ENCODE results near the gene POLR3E.

POLR3E gene

DNA sequence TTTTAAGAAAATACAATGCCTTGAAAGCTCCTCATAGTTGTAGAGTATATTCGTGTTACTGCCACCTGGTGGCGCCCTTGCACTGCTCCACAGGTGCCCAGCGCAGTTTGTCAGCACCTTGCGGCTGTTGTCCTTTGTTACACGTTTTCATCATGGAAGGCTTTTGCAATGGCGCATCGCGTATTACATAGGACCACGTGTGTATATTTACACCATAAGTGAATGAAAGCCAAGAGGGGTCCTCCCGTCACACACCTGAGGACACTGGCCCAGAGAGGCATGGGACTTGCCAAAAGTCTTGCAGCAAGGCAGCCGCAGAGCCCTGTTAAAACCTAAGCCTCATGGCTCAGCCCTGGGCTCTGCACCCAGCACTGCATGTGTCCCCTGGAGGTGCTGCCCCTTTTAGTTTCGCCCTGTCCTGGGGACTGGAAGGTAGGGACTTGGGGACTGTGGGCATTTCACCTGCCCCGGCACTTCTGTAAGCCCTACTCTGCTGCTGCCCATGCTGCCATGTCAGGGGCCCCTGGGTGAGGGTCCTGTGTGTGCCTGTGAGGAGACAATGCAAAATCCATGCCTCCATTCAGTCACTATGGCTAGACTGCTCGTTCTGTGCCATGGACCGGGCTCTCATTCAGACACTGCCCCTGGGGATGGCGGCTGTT is 24.3 kb downstream of the POLR3E start:
- TF ChIP-seq POU2F2 (IDR thresholded peaks at IDR 0.05; ENCODE audit: low read depth, low read length) (no peak), SPI1 (IDR thresholded peaks at IDR 0.05; ENCODE audit: low read depth, low read length) (no peak), PAX5 (IDR thresholded peaks at IDR 0.05; ENCODE audit: insufficient read depth, low read length, severe bottlenecking) (no peak), POLR2A (IDR thresholded peaks at IDR 0.05; ENCODE audit: low read depth, low read length) (no peak), TAF1 (IDR thresholded peaks at IDR 0.05; ENCODE audit: low read depth, low read length) (no peak)
- FAIRE-seq (peak; percentile 94), DNase-seq (ENCODE audit: insufficient read length, low spot score) (peak; percentile 71)

DNA sequence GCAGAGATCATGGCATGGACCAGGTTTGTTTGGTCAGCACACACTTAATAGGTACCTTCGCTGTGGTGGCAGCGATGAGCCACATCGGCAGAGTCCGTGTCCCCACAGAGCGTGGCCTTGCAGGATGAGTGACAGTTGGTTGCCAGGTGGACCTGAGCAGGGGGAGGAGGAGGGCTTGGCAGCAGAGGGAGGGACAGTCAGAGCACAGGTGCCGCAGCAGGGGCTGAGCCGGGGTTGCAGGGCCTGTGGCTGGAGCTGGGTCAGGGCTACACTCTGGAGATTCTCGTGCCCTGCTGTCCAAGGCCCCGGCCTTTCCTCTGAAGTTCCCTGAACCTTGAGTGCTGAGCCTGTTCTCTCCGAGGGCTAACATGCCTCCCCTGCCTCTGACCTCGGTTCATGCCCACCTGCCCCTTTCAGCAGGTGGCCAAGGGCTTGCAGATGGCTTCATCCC is 24.8 kb downstream of the POLR3E start:
- no peak for FAIRE-seq
- TF ChIP-seq POLR2AphosphoS5 (IDR thresholded peaks at IDR 0.05; ENCODE audit: low read depth, low read length) (no peak), PAX5 (IDR thresholded peaks at IDR 0.05; ENCODE audit: insufficient read depth, low read length, severe bottlenecking) (no peak), TAF1 (IDR thresholded peaks at IDR 0.05; ENCODE audit: low read depth, low read length) (no peak), POLR2A (IDR thresholded peaks at IDR 0.05; ENCODE audit: low read depth, low read length) (no peak), SPI1 (IDR thresholded peaks at IDR 0.05; ENCODE audit: low read depth, low read length) (no peak), POU2F2 (IDR thresholded peaks at IDR 0.05; ENCODE audit: low read depth, low read length) (no peak)
- no peak for DNase-seq (ENCODE audit: insufficient read length, low spot score)

DNA sequence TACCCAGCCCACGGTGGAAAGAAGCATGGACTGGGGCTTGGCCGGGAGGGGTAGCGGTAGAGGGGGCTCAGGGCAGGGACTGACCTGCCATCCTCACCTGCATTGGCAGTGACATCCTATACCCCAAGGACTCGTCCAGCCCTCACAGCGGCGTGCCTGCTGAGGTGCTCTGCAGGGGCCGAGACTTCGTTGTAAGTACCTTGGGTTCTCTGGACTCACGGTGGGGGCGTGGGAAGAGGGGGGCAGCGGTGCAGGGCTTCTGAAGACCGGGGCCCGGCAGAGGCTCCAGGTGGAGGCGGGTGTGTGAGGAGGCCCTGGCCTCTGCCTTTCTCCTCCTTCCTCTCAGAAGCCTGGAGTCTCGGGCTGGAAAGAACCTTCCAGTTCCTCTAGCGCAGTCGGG is 25.5 kb downstream of the POLR3E start:
- TF ChIP-seq SPI1 (IDR thresholded peaks at IDR 0.05; ENCODE audit: low read depth, low read length) (no peak), POLR2A (IDR thresholded peaks at IDR 0.05; ENCODE audit: low read depth, low read length) (no peak), POU2F2 (IDR thresholded peaks at IDR 0.05; ENCODE audit: low read depth, low read length) (no peak), TAF1 (IDR thresholded peaks at IDR 0.05; ENCODE audit: low read depth, low read length) (no peak)
- no peak for FAIRE-seq

DNA sequence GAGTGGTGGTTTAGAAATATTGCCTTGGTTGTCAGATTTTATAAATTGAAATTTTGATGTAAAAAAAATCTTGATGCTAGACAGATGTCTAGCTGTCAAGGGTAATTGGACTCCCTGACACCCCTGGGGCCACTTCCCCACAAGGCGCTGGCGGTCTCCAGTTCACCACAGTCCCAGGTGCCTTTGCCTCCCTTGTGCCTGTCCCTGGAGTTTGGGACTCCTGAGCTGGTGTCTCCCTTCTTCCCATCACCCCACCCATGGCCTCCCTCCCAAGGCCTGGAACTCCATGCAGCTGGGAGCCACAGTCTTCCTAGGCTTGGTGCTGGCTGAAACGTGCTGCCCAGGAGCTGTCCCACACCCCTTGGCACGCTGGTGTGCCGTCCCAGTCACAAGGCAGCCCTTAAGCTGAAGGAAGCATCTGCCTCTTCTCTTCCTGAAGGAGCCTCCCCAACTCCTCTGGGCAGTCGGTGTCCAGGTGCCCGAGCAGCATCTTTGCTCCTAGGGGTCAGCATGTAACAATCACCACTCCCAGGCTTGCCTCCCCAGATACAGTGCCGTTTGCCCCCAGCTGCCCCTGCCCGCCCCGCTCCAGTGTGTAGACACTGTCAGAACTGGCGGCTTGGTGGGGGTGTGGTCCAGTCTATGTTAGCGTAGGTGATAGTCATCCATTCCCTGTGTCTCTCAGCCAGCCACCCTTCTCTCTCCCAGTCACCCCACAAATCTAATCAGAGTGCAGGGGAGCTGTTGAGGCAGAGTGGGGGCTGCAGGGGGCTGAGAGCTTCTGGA is 26.2 kb downstream of the POLR3E start:
- DNase-seq (ENCODE audit: insufficient read length, low spot score) (no peak), FAIRE-seq (no peak)
- TF ChIP-seq POU2F2 (IDR thresholded peaks at IDR 0.05; ENCODE audit: low read depth, low read length): no peak
- TF ChIP-seq PAX5 (IDR thresholded peaks at IDR 0.05; ENCODE audit: insufficient read depth, low read length, severe bottlenecking): no peak

More for the DNA sequence above, 25.5 kb downstream of the POLR3E start:
- DNase-seq (ENCODE audit: insufficient read length, low spot score): no peak

DNA sequence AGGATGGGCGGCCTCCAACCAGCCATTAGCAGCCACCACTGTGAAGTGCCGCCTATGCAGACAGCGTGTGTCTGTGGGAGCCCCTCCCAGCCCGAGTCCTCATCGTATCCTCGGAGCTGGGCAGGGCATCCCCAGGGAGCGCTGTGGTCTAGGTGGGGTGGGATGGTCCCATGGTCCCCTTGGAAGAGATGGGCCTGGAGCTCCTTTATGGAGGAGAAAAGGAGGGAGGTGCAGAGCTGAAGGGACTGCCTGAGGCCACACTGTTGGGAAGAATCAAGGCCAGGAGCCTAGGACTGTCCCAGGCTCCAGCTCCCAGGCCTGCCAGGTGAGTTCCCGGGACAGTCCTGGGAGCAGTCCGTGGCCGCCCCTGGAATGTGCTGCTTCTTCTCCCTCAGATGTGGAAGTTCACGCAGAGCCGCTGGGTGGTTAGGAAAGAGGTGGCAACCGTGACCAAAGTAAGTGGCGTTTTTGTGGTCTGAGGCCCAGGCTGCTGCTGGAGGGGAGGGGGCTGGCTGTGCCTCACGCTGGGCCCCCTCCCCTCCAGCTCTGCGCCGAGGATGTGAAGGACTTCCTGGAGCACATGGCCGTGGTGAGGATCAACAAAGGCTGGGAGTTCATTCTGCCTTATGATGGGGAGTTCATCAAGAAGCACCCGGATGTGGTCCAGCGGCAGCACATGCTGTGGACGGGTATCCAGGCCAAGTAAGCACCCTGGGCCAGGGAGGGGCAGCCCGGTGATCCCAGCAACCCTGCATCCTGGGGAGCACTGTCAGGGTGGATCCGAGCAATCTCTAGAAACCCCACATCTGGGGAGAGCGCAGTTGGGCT is 27.0 kb downstream of the POLR3E start:
- FAIRE-seq: no peak
- no peak for DNase-seq (ENCODE audit: insufficient read length, low spot score)

DNA sequence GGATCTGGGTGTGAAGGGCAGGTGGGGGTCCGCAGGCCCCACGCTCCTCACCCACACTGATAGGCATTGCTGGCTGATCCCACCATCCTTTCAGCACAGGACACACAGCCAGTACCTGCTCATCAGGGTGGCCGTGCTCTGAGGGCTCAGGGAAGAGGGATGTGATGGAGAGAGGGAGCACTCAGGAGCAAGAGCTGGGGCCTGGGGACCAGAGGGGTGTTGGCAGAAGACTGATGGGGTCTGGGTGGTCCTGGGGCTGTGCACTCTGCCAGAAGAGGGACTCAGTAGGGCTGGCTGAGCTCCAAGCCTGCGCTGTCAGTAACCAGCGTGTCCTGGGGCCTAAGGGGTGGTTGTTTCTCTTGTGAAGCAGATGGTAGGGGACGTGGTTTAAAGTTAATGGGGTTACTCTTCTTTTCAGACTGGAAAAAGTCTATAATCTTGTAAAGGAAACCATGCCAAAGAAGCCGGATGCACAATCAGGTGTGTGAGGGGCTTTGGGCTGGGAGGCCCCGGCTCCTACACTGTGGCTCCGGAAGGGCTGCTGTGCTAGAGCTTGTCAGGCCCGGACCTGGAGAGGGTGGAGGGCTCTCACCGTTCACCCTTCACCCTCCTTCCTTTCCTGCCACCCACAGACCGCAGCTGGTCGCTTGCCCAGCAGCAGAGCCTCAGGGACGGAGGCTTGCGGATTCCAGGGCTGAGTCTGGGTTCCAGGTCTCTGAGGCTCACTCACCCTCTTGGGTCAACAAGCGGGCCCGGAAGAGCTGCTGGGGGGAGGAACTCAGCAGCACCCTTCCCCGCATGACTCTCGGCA is 27.8 kb downstream of the POLR3E start:
- no peak for DNase-seq (ENCODE audit: insufficient read length, low spot score)
- FAIRE-seq: no peak
- no peak for TF ChIP-seq POLR2AphosphoS5 (IDR thresholded peaks at IDR 0.05; ENCODE audit: low read depth, low read length)
- no peak for TF ChIP-seq PAX5 (IDR thresholded peaks at IDR 0.05; ENCODE audit: insufficient read depth, low read length, severe bottlenecking)
- no peak for TF ChIP-seq POLR2A (IDR thresholded peaks at IDR 0.05; ENCODE audit: low read depth, low read length)
- no peak for TF ChIP-seq POU2F2 (IDR thresholded peaks at IDR 0.05; ENCODE audit: low read depth, low read length)
- TF ChIP-seq TAF1 (IDR thresholded peaks at IDR 0.05; ENCODE audit: low read depth, low read length): no peak
- TF ChIP-seq SPI1 (IDR thresholded peaks at IDR 0.05; ENCODE audit: low read depth, low read length): no peak

More for the DNA sequence above, 27.0 kb downstream of the POLR3E start:
- no peak for TF ChIP-seq SPI1 (IDR thresholded peaks at IDR 0.05; ENCODE audit: low read depth, low read length)
- TF ChIP-seq POLR2AphosphoS5 (IDR thresholded peaks at IDR 0.05; ENCODE audit: low read depth, low read length): no peak
- TF ChIP-seq POLR2A (IDR thresholded peaks at IDR 0.05; ENCODE audit: low read depth, low read length): no peak
- no peak for TF ChIP-seq PAX5 (IDR thresholded peaks at IDR 0.05; ENCODE audit: insufficient read depth, low read length, severe bottlenecking)
- TF ChIP-seq POU2F2 (IDR thresholded peaks at IDR 0.05; ENCODE audit: low read depth, low read length): no peak
- no peak for TF ChIP-seq TAF1 (IDR thresholded peaks at IDR 0.05; ENCODE audit: low read depth, low read length)

DNA sequence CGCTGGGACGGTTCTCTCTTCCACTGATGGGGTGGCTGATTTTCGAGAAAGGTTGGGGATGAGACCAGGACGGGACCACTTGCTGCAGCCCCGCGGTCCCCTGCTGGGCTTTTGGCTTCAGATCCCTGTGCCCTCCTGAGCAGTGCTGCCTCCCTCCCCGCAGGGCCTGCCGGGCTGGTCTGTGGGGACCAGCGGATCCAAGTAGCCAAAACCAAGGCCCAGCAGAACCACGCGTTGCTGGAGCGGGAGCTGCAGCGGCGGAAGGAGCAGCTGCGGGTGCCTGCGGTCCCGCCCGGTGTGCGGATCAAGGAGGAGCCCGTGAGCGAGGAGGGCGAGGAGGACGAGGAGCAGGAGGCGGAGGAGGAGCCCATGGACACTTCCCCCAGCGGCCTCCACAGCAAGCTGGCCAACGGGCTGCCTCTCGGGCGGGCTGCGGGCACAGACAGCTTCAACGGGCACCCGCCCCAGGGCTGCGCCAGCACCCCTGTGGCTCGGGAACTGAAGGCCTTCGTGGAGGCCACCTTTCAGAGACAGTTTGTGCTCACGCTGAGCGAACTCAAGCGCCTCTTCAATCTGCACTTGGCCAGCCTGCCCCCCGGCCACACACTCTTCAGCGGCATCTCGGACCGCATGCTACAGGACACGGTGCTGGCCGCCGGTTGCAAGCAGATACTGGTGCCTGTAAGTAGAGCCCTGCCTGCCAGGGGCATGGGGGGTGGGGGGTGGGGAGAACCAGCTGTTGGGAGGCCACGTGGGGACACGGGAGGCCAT is 28.6 kb downstream of the POLR3E start:
- no peak for DNase-seq (ENCODE audit: insufficient read length, low spot score)
- no peak for FAIRE-seq
- TF ChIP-seq POLR2AphosphoS5 (IDR thresholded peaks at IDR 0.05; ENCODE audit: low read depth, low read length): no peak
- no peak for TF ChIP-seq POLR2A (IDR thresholded peaks at IDR 0.05; ENCODE audit: low read depth, low read length)
- TF ChIP-seq PAX5 (IDR thresholded peaks at IDR 0.05; ENCODE audit: insufficient read depth, low read length, severe bottlenecking): no peak
- TF ChIP-seq TAF1 (IDR thresholded peaks at IDR 0.05; ENCODE audit: low read depth, low read length): no peak
- no peak for TF ChIP-seq SPI1 (IDR thresholded peaks at IDR 0.05; ENCODE audit: low read depth, low read length)
- TF ChIP-seq POU2F2 (IDR thresholded peaks at IDR 0.05; ENCODE audit: low read depth, low read length): no peak

DNA sequence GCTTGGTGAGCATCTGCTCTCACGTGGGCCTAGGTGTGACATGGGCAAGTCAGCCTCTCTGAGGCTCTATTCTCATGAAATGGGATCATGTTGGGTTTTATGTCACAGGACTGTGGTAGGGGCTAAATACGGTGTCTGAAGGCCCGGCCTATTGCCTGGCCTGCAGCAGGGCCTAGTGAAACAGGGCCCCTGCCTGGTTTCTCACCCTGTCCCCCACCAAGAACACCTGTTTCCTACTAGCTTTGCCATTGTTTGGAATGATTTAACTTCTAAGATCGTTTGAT is 29.1 kb downstream of the POLR3E start:
- FAIRE-seq (no peak), DNase-seq (ENCODE audit: insufficient read length, low spot score) (no peak)
- TF ChIP-seq TAF1 (IDR thresholded peaks at IDR 0.05; ENCODE audit: low read depth, low read length) (no peak), POU2F2 (IDR thresholded peaks at IDR 0.05; ENCODE audit: low read depth, low read length) (no peak), POLR2AphosphoS5 (IDR thresholded peaks at IDR 0.05; ENCODE audit: low read depth, low read length) (no peak), POLR2A (IDR thresholded peaks at IDR 0.05; ENCODE audit: low read depth, low read length) (no peak), SPI1 (IDR thresholded peaks at IDR 0.05; ENCODE audit: low read depth, low read length) (no peak), PAX5 (IDR thresholded peaks at IDR 0.05; ENCODE audit: insufficient read depth, low read length, severe bottlenecking) (no peak)
